IPS-NIHi11 (cell line): ENCODE results near the gene ENOX1.
A peak's percentile ranks its signal among the peaks of the same experiment; 100 is the strongest.

Experiments
- DNase-seq: peaks from one replicate; pipeline ENCODE4 v3.0.0; 2012; ENCODE audit warnings: mixed read lengths, low spot score

ENOX1 gene

DNA sequence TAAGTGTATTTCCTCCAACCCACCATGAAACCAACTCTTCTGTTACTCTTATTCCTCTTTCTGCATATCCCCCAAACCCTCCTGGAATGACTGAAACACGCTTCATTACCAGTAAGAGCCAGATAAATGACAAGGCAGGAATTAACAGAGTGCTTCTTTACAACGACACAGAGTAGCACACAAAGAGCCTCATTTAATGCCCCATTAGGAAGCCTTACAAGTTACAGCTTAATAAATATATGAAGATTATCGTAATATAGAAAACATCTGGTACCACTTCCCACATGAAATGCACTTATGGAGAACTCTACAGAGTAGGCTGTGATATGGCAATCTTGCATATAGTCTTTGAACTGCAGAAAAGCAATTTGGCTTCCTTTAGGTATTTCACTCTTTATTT is 116.8 kb downstream of the ENOX1 start:
- DNase-seq: no peak

DNA sequence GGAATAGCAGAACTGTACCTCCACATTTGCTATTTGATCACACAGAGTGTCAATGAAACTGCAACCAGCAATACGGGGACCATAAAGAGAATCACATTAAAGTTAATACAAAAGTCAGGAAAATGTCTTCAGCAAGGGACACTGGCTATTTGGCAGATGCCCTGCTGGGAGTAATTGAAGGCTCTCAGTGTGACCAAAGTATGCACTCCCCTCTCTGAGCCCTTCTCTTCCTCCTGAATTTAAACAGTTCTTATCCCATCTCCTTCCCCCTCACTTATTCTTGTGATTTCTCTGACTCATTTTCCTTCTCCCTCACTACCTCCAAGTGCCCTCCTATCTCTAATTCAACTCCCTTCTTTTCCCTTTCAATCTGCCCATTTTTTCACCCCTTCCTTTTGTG is 117.7 kb downstream of the ENOX1 start:
- no peak for DNase-seq

DNA sequence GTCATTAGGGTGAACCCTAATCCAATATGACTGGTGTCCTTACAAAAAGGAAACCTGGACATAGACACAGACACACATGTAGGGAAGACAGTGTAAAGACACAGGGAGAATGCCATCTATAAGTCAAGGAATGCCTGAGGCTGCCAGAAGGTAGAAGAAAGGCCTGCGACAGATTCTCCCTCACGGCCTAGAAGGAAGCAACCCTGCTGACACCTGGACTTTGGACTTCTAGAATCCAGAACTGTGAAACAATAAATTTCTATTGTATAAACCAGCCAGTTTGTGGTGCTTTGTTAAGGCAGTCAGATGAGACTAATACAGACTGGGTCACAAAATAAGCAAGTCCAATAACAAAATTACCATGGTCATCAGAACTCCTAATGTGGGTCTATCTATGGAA is 120.4 kb downstream of the ENOX1 start:
- DNase-seq: no peak

DNA sequence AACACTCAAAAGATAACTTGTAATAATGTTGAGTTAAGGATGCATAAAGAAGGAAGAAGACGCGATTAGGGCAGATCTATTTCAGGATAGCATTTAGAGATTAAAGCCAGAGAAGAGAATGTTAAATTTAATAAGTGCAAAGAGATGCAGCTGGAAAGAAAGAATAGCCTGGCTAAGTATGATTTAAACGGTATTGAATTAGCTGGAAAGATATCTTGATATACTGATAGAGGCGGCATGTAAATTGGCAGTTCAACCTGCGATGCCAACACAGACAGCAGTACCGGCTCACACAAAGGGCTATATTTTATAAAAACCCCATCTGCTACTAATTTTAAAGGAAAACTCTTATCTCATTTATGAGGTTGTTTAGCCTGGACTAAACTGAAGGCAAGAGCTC is 121.4 kb downstream of the ENOX1 start:
- no peak for DNase-seq

DNA sequence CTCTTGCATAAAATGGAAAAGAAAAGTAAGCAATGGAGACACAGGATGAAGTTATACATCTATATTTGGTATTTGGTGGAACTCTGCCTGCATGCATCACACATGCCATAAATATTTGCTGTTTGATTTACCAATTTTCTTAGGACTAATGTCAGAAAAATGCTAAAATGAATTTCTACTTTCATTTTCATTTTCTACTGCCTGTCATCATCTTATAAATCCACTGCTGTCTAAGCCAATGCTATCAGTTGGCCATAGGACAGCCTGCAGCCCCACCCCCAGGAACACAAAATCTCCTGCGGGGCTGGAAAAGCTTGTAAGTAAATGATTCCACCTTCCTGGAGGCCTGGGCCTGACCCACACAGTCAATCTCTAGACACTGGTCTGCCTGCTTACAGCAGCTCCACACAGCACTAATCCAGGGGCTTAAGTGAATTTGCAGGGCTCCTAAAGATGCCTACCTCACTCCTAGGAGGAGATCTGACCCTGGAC is 122.0 kb downstream of the ENOX1 start:
- DNase-seq: peak; percentile 13

DNA sequence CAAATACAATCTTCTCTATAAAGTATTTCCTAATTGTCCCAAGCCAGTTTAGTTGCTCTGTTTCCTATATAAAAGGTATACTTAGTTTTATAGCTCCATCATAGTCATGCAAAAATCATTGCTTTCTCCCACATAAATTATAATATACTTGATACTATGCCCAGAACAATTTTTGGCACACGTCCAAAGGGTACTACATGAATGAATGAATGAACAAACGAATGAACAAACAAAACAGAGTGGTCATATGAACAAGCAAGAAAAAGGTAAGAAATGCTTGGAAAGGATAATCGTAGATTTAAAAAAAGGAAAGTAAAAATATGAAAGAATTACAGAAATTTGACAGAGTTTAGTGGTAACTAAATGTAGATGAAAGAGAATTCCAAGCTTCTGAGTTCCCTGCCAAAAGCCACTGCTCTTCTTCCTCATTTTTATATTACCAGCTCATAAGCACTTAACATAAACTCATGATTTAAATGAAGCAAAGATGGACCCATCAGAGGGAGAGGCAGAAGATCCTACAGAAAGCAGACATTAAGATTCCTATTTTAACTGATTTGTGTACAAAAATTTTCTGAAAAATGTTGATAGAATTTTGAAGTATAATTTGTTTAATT is 123.2 kb downstream of the ENOX1 start:
- DNase-seq: no peak

DNA sequence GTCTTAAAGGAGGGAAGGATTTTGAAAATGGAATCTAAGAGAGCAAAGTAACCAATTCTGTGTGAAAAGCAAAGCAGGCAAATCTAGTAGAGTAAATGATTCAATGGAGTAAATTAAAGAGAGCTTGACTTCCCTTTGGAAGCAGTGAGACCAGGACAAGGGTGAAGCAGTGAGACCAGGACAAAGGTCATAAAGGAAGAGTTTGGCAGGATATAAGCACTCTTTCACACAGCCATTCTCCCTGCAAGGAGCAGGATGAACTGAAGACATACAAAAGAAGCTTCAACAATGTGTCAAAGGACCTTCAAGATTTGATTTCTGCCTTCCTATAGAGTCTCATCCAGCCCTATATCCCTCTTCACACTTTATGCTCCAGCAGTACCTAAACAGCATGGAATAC is 123.8 kb downstream of the ENOX1 start:
- no peak for DNase-seq

DNA sequence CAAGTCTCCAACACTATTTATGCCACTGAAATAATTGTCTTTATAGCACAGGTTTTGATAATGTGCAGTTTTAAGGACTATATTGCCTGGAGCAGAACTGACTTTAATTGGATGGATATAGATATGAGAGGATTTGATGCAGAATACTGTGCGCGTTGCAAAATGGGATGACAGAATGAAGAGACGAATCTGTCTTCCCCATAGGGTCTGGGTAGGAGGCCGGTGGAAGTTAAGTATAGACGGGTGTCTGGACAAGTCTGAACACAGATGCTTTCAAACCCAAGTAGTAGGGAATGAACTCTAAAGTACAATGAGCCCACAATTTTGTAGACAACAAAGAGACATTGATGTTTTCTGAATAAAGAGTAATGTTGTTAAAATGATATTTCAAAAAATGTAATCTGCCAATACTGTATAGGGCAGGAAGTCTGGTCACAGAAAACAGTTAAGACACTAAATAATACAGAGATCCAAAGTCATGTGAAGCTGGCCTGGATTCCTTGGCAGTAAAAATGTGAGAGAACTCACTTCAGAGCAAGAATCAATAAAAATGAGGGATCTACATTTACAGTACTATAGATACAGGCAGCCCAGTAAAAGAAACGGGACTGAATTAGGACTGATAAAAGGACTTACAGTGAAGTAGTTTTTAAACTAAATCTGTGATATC is 125.5 kb downstream of the ENOX1 start:
- no peak for DNase-seq

DNA sequence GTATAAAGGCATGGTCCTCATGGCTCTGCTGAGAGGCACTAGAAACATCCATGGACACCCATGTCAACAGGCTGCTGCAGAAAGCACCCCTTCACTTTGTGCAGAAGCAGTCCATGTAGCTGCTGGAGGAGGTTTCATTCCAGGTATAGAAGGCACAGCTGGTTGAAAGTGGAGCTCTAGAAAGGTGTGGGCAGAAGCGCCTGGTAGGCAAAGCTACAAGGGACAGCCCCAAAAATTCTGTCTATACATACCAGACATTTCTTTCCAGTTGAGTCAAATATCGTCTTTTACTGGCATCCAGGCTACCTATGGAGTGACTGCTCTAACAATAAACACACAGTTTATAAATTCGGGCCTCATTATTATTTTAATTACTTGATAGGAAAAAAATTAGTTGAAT is 129.3 kb downstream of the ENOX1 start:
- no peak for DNase-seq

DNA sequence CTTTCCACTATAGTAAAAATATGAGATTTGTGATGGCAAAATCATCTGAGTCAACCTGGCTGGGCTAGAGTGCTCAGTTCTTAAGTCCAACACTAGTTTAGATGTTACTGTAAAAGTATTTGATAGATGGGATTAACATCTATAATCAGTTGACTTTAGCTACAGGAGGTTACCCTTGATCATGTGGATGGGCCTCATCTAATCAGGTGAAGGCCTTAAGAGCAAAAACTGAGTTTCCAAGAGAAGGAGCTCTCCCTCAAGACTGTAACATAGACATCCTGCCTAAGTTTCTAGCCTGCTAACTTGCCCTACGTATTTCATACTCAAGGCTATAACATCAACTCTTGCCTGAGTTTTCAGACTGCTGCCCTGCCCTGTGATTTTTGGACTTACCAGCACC is 132.8 kb downstream of the ENOX1 start:
- DNase-seq: no peak

DNA sequence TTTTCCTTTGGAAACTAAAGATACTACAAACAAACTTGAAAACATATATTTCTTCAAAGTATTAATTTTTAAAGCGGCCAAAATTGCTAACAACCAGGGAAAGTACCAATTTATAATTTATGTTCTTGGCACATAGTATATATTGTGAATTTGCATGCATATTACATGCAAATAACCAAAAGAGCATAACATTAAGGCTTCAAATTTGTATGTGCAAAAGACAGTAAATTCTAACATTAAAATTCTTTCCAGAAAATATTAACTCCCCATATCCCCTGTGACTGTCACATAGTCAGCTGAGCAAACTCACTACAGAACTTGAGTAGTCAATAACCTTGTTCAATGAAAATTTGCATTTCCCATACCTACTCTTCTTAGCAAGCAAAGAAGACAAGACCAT is 133.4 kb downstream of the ENOX1 start:
- no peak for DNase-seq

DNA sequence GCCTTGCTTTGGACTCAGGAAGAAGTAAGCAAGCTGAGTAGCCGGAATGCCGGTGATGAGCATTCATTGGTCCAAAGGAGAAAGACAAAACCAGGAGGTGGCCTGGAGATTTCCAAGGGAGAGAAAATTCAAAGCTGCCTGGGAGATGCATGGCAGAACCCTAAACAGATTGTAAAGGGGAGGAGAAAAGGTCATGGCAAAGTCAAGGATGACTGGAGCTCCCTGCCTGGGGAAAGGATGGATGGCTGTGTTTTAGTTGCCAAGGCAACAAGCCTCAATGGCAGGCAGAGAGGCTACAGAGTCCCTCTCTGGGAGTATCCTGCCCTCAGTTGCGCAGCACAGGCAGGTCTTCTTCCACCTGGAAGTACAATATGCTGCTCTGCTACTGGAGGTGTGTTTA is 134.0 kb downstream of the ENOX1 start:
- DNase-seq: no peak

DNA sequence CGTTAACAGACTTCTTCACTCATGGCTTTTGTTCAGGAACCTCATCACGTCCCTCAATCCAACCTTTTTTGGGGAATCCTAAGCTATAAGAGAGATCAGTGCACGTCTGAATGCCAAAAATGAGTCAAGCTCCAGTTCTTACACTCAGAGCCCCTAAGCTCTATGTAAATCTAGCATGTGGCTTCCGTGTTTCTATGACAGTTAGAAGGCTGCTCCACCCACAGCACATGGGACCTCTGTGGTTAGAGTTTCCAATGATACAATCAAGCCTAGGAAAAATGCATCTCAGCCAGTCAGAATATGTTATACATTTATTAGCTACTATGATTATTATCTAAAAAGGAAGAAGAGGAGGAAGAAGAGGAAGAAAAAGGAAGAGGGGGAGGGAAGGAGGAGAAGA is 135.9 kb downstream of the ENOX1 start:
- no peak for DNase-seq

DNA sequence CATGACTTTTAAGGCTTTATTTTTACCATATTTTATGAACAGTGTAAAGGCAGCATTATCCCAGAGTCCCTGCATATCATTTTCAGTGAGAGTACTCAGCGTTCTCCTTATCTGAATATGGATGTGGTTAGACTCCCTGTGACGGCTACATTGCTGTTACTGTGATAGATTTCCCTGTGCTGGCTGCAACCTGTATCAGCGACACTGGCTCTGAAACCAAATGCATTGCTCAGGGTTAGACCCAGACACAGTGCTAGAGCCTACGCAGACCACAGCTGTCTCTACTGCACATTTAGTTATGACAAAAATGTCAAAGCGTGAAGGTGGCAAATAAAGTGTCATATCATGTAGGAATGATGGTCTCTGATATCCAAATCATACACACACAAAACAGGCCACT is 138.0 kb downstream of the ENOX1 start:
- no peak for DNase-seq

DNA sequence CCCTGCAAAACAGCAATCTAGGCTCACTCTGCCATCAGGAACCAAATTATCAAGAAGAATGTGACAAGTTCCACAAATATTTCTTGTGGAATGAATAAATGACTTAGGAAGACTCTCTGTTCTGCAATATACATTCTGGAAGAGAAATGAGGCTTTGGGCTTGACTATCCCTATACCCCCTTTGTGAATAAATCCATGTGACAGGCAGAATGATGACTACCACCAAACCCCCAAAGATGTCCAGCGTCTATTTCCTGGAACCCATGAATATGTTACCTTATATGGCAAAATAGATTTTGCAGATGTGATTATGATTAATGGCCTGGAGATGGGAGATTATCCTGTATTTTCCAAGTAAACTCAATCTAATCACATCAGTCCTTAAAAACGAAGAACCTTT is 139.3 kb downstream of the ENOX1 start:
- DNase-seq: no peak

DNA sequence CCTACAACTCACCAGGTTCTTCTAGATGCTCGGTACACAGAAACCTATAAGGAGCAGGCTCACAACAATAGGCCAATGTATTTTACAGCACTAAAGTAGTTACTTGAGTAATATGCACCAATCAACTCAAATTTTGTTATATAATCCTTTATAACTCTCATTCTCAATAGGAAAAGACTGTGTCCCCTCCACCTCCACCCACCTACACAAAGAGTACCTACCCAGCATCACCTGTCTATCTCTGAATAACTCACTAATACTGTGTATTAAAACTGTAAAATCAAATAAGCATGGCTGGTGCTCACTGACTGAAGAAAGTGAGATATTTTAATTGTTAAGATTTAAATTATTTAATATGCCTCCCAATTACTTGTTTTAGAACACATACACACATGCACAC is 146.3 kb downstream of the ENOX1 start:
- DNase-seq: no peak

DNA sequence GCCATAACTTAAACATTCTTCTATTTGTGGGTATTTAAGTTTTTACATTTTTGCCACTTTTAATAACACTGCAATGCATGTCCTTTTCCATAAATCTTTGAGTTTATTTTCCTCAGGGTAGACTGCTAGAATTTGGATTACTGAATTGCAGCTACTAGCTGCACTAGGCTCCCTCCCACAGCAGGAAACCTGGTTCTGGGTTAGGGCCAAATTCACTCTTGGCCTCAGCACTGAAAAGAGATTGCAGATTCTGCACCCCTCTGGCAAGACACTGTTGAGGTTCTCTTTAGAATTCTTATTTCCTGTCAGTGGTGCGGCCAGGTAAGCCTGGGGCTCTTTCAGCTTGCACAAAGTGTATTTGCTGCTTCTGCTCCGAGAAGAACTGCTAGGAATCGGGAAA is 155.7 kb downstream of the ENOX1 start:
- DNase-seq: no peak

DNA sequence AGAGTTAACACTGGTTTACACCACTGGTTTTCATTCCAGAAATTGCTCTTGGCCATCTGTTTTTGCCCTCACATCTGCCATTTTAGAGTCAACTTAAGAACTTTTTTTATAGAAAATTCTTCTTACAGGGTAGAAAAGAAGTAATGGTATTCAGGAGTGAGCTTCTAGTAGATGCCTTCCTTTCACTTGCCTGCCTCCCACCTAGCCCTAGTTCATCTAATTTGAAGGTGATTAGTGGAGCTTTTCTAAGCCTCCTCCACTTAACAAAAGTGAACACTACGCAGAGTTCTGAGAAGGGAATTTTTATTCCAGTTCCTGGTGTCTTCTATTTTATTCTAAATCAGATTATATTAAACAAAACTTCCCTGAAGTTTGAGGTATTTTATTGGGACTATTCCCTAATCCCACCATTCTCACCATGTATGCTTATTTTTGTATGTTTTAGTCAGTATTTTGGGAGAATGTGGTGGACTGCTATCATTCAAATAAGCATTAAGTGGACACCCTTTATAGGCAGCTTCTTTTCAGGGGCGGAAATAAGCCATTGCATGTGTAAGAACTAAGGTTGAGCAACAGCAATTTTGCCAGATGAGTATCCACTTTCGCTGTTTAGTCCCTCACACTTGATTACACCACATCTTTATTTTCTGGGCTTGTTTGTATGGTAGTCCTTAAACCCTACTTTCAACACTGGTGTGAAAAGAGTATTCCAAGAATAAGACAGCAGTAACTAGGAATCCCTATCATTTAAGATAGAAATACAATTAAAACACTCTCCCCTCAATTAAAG is 156.9 kb downstream of the ENOX1 start:
- DNase-seq: no peak

DNA sequence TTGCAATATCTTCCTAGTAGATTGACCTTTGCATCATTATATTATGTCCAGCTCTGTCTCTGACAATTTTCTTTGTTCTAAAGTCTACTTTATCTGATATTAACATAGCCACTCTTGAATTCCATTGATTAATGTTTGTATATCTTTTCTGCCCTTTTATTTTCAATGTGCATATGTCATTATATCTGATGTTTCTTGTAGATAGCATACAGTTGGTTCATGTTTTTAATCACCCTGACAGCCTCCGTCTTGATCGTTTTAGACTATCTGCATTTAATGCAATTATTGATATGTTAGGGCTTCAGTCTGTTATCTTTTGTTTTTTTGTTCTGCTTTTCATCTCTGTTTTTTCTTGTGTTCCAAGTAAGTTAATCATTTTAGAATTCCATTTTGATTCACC is 159.8 kb downstream of the ENOX1 start:
- DNase-seq: no peak

DNA sequence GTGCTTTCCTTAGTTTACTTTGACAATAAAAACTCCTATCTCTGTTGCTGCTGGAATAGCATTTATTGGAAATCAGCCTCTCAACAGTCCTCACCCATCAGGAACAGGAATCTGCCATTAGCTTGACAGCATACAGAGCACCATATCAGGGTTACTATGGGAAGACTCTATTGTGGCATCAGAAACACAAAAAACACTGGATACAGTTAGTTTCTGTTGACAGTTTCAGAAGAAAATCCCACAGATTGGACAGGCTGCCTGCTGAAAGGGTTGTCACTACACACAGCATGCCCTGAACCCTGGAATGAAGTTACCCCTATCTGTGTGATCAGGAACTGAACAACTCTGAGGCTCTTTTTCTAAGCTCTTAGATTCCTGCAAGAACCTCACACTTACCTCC is 172.7 kb downstream of the ENOX1 start:
- no peak for DNase-seq

DNA sequence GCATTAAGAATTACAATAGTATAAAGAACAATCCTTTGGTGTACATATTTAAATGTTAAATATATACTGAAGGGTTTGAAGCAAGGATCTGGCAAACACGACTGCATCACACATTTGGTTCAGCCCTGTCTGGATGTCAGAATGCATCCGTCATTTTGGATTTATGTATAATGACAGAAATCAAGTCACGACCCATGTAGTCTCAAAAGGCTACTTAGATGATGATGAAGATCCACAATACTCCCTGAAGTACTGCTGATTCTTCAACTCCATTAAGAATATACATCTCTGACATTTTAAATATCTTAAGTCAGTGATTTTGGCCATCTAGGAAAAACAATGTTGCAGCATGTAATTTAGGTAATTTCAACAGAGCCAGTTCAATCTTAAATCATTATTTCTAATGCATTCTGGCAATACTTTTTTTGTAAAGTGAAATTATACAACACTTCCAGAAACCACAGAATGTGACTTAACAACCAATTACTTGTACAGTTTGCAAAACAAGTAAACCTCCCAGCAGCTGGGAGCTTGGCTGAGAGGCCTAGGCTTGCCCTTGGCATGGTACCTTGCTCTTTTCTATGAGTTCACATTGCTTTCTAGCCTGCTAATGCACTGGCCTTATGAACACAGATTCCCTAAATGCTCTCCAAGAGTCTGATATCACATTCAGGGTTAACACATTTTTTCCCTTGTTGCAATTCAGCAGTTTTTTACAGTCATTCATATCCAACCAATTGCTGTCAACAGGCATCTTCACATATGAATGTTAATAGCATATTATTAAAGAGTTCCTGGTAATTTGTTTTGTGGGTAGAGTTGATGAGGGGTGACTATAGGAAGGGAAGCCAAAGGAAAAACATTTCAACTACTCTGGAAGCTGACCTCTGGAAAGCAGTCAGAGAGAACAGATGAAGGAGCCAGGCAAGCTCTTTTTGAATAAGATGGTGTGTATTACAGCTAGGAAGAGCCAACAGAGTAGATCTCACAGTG is 175.2 kb downstream of the ENOX1 start:
- no peak for DNase-seq
